OCI-LY7 (cell line): ENCODE data around the gene RDH8. TPM values are rescaled to one million over a fixed set of nuclear protein-coding genes. Genes with fewer than 3 reads are reported as not detected.

Experiments used
- BruUV-seq: library from RNA; stranded (reverse); fragments of 400-500 nt; replicated peaks from 2 replicates; lab custom pipeline; 2021; lab: Mats Ljungman, UMichigan
- CTCF ChIA-PET: fragments of 300-600 bp; sonication (Branson Sonifier 250); formaldehyde crosslinking; loops from one replicate; lab custom pipeline; 2022; ENCODE audit warnings: antibody characterized with exemption; ENCODE audit not compliant: unreplicated experiment; lab: Charles Lee
- POLR2A ChIA-PET: fragments of 300-600 bp; sonication (Branson Sonifier 250); formaldehyde crosslinking; loops from one replicate; lab custom pipeline; 2022; ENCODE audit warnings: antibody characterized with exemption; lab: Charles Lee
- DNase-seq: peaks from one replicate; pipeline ENCODE4 v3.0.0-alpha.2; 2015; ENCODE audit warnings: low spot score
- H2AFZ ChIP-seq: fragments of 200-600 bp; sonication (generic), shearing (Covaris generic); 2 replicates; pipeline ENCODE4 v1.6.1; 2014; ENCODE audit warnings: mild to moderate bottlenecking, antibody characterized with exemption, low read length, moderate library complexity
- H3K27ac ChIP-seq: fragments of 200-600 bp; sonication (generic); 2 replicates; pipeline ENCODE4 v1.5.1; 2014; ENCODE audit warnings: mixed run types, low read depth, mild to moderate bottlenecking, moderate library complexity, low read length, inconsistent platforms; ENCODE audit not compliant: poor library complexity, severe bottlenecking
- H3K36me3 ChIP-seq: fragments of 200-600 bp; sonication (generic); 2 replicates; pipeline ENCODE4 v1.6.1; 2014; ENCODE audit warnings: mild to moderate bottlenecking, antibody characterized with exemption, low read length, moderate library complexity, mixed read lengths; ENCODE audit not compliant: insufficient read depth
- H3K4me1 ChIP-seq: fragments of 200-600 bp; sonication (generic); 2 replicates; pipeline ENCODE4 v1.5.1; 2014; ENCODE audit warnings: mild to moderate bottlenecking, low read length; ENCODE audit not compliant: insufficient read depth, poor library complexity, severe bottlenecking
- H3K4me2 ChIP-seq: fragments of 200-600 bp; sonication (generic); 2 replicates; pipeline ENCODE4 v1.6.1; 2014; ENCODE audit warnings: mild to moderate bottlenecking, low read length
- H3K4me3 ChIP-seq: fragments of 200-600 bp; sonication (generic); 2 replicates; pipeline ENCODE4 v1.5.1; 2014; ENCODE audit warnings: mild to moderate bottlenecking, low read depth, low read length; ENCODE audit not compliant: poor library complexity, severe bottlenecking
- H3K79me2 ChIP-seq: fragments of 200-600 bp; sonication (generic); 2 replicates; pipeline ENCODE4 v1.6.1; 2016; ENCODE audit warnings: low read depth, mild to moderate bottlenecking, low read length, moderate library complexity, mixed read lengths; ENCODE audit not compliant: insufficient read depth
- H3K9me2 ChIP-seq: fragments of 200-600 bp; sonication (generic); 2 replicates; pipeline ENCODE4 v1.6.1; 2016; ENCODE audit warnings: mild to moderate bottlenecking, low read length, mixed read lengths; ENCODE audit not compliant: insufficient read depth
- H3K9me3 ChIP-seq: fragments of 200-600 bp; sonication (generic); 2 replicates; pipeline ENCODE4 v1.6.1; 2014; ENCODE audit warnings: mild to moderate bottlenecking, mixed run types, low read length, mixed read lengths
- H4K20me1 ChIP-seq: fragments of 200-600 bp; sonication (generic); 2 replicates; pipeline ENCODE4 v1.6.1; 2014; ENCODE audit warnings: mild to moderate bottlenecking, antibody characterized with exemption, low read length, moderate library complexity, mixed read lengths; ENCODE audit not compliant: insufficient read depth
- EZH2phosphoT487 ChIP-seq: fragments of 200-600 bp; sonication (generic); IDR thresholded peaks from 2 replicates; pipeline ENCODE4 v1.6.1; 2018; ENCODE audit warnings: low read depth, borderline replicate concordance, mild to moderate bottlenecking, mixed run types, antibody characterized with exemption, low read length, moderate library complexity, mixed read lengths
- intact Hi-C: fragments of 100-400 bp; cut with micrococcal nuclease; formaldehyde crosslinking; loops from one replicate; pipeline ENCODE4 v1.10.0; 2022; ENCODE audit not compliant: unreplicated experiment
- total RNA-seq, 2 experiments: library from RNA; depleted of rRNA in 1 of 2; stranded (reverse); fragments of >200 nt in 1 of 2; shearing (Covaris generic) in 1 of 2; gene quantifications; 2 replicates each; pipeline ENCODE4 v1.2.3, GENCODE V29; 2014 to 2022
- TF ChIP-seq, protein P1 (sequence below): fragments of 200-600 bp; sonication (generic); conservative IDR thresholded peaks from 2 replicates; pipeline ENCODE4 v1.5.1; 2014; ENCODE audit warnings: mild to moderate bottlenecking, antibody characterized with exemption, low read length, moderate library complexity, mixed read lengths

The RDH8 gene
- total RNA-seq, 2 experiments from 2014 or later: not detected

- H3K4me2 ChIP-seq: no peak overlapping the region
- no peaks in the 10 kb centered on the region for H3K4me1 ChIP-seq
- intact Hi-C loops: loop anchor here (1.0 kb wide), 1 partner anchor 92 kb away; no protein-coding TSS in a partner anchor
- no peaks in the 10 kb centered on the region for H3K9me3 ChIP-seq
- no peak for DNase-seq
- ChIA-PET CTCF (interaction anchor here (0.9 kb wide), 1 partner anchor 95 kb away, joined by 4 read pairs; no protein-coding TSS in a partner anchor), POLR2A (no interaction called here)
- no peaks in the 10 kb centered on the region for H3K9me2 ChIP-seq
- H3K36me3 ChIP-seq: no peaks in the 10 kb centered on the region
- no TSS peak for BruUV-seq
- H4K20me1 ChIP-seq: no peaks in the 10 kb centered on the region
- no peaks in the 10 kb centered on the region for H3K79me2 ChIP-seq
- no peak overlapping the region for H2AFZ ChIP-seq
- no peak for TF ChIP-seq EZH2phosphoT487
- TF ChIP-seq, protein P1, sequence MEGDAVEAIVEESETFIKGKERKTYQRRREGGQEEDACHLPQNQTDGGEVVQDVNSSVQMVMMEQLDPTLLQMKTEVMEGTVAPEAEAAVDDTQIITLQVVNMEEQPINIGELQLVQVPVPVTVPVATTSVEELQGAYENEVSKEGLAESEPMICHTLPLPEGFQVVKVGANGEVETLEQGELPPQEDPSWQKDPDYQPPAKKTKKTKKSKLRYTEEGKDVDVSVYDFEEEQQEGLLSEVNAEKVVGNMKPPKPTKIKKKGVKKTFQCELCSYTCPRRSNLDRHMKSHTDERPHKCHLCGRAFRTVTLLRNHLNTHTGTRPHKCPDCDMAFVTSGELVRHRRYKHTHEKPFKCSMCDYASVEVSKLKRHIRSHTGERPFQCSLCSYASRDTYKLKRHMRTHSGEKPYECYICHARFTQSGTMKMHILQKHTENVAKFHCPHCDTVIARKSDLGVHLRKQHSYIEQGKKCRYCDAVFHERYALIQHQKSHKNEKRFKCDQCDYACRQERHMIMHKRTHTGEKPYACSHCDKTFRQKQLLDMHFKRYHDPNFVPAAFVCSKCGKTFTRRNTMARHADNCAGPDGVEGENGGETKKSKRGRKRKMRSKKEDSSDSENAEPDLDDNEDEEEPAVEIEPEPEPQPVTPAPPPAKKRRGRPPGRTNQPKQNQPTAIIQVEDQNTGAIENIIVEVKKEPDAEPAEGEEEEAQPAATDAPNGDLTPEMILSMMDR: no peak
- H3K4me3 ChIP-seq: no peak overlapping the region
- H3K27ac ChIP-seq: no peak overlapping the region
Measured at GRCh38 chr19:10026744-10027143, 13.5 kb downstream of the RDH8 start.

DNA sequence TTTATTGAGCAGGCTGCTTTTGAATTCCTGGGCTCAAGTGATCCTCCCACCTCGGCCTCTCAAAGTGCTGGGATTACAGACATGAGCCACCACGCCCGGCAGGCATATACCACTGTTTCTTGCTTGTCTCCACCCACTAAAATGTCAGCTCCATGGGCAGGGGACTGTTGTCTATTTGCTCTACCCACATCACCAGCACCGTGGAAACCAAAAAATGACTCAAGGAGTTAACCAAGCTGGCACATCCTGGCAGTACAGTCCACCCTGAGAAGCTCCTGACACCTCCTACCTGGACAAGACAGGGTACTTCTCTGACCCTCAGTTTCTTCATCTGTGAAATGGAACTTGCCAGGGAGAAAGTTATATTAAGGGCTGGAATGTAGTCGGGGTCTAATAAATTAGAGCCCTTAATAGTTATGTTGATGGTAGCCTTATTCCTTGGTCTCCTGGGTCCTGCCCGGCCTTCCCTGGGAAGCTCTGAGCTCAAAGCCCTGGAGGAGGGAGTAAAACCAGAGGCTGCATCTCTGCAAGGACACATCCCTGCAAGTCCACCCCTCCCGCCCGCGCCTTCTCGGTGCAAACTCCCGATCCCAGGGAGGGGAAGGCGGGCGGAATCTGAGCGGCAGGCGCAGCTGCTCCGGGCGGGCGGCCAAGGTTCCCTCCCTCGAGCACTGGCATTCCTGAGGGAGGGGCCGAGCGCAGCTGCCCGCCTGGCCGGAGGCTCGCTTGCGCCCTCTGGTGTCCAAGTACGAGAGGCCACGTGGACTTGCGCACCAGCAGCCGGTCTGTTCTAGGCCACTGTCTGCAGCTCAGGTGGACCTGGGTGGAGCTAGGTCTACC, 14.1 kb downstream of the RDH8 start:
- DNase-seq: peak; percentile 85
- peak overlapping the region; percentile 53 for H3K4me2 ChIP-seq
- TF ChIP-seq, protein P1: peak; percentile 91
- no peak for TF ChIP-seq EZH2phosphoT487
- H4K20me1 ChIP-seq: no peaks in the 10 kb centered on the region
- no peaks in the 10 kb centered on the region for H3K9me2 ChIP-seq
- H3K36me3 ChIP-seq: no peaks in the 10 kb centered on the region
- H3K4me1 ChIP-seq: no peaks in the 10 kb centered on the region
- H3K9me3 ChIP-seq: no peaks in the 10 kb centered on the region
- BruUV-seq: no TSS peak
- ChIA-PET CTCF (interaction anchor here (0.9 kb wide), 1 partner anchor 96 kb away, joined by 4 read pairs; no protein-coding TSS in a partner anchor), POLR2A (no interaction called here)
- H3K27ac ChIP-seq: no peak overlapping the region
- no peak overlapping the region for H3K4me3 ChIP-seq
- intact Hi-C loops: loop anchor here (1.0 kb wide), 1 partner anchor 93 kb away; no protein-coding TSS in a partner anchor
- no peaks in the 10 kb centered on the region for H3K79me2 ChIP-seq
- H2AFZ ChIP-seq: no peak overlapping the region

DNA sequence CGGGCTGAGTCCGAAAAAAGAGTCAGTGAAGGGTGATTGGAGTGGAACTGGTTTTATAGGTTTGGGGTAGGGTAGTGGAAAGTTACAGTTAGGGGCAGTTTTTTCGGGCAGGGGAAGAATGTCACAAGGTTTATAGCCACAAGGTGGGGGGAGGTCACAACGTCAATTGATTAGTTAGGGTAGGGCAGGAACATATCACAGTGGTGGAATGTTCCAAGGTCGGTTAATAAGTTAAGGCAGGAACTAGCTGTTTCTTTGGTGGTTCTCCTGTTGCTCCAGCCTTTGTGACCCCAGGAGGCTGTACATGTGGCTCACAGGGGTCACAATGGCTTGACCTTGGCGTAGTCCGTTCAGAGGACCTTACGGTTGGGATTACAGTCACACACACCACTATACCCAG, 20.3 kb downstream of the RDH8 start:
- CTCF ChIA-PET: no interaction called here

More for the DNA sequence above, 20.3 kb downstream of the RDH8 start:
- intact Hi-C loops: no loop called here
- Histone ChIP-seq H2AFZ (no peak overlapping the region), H3K79me2 (no peaks in the 10 kb centered on the region), H3K27ac (no peak overlapping the region), H3K9me3 (no peaks in the 10 kb centered on the region), H3K9me2 (no peaks in the 10 kb centered on the region), H3K4me2 (no peak overlapping the region), H3K4me1 (no peaks in the 10 kb centered on the region), H3K4me3 (no peak overlapping the region), H4K20me1 (no peaks in the 10 kb centered on the region), H3K36me3 (no peaks in the 10 kb centered on the region)
- TF ChIP-seq EZH2phosphoT487: no peak
- no peak for DNase-seq
- no TSS peak for BruUV-seq
- POLR2A ChIA-PET: no interaction called here
